ENCODE results near the gene ZFAND3.

ZFAND3 gene

GRCh38 chr6:38153076-38153797, 333.7 kb downstream of the ZFAND3 start:
- no peaks in the 10 kb centered on the region for H3K27me3 ChIP-seq (replicated peaks; ENCODE audit: insufficient read depth, low read length)
- no peaks in the 10 kb centered on the region for H4K20me1 ChIP-seq (ENCODE audit: insufficient read depth, low read length)
- H2AFZ ChIP-seq (ENCODE audit: low read length) = no peak overlapping the region
- TF ChIP-seq CTCF (IDR thresholded peaks at IDR 0.05; ENCODE audit: low read length) (no peak), EZH2phosphoT487 (IDR thresholded peaks at IDR 0.05; ENCODE audit: low read length) (no peak), EZH2 (optimal IDR thresholded peaks at IDR 0.05; ENCODE audit: low read depth, low read length) (no peak)
- H3K9me3 ChIP-seq (replicated peaks; ENCODE audit: insufficient read depth, low read length) = no peaks in the 10 kb centered on the region
- H3K4me2 ChIP-seq (ENCODE audit: low read depth, low read length) = no peak overlapping the region
- H3K9me2 ChIP-seq (replicated peaks; ENCODE audit: insufficient read depth, low read length) = no peaks in the 10 kb centered on the region
- DNase-seq = no peak
- H3K27ac ChIP-seq (ENCODE audit: low read length) = no peak overlapping the region
- no peak overlapping the region for H3K9ac ChIP-seq (ENCODE audit: low read length)
- no peaks in the 10 kb centered on the region for H3K4me1 ChIP-seq (ENCODE audit: low read length)
- H3K4me3 ChIP-seq (ENCODE audit: low read length) = no peak overlapping the region
- no peaks in the 10 kb centered on the region for H3K36me3 ChIP-seq (replicated peaks; ENCODE audit: insufficient read depth, low read length)
- H3F3A ChIP-seq (ENCODE audit: insufficient read depth, low read length) = no peaks in the 10 kb centered on the region
- H3K79me2 ChIP-seq (ENCODE audit: low read length) = no peaks in the 10 kb centered on the region

- Histone ChIP-seq H4K20me1 (ENCODE audit: insufficient read depth, low read length) (no peaks in the 10 kb centered on the region), H3K79me2 (ENCODE audit: low read length) (no peaks in the 10 kb centered on the region), H3K27ac (ENCODE audit: low read length) (no peak overlapping the region), H3K4me3 (ENCODE audit: low read length) (no peak overlapping the region), H2AFZ (ENCODE audit: low read length) (no peak overlapping the region), H3K9me2 (replicated peaks; ENCODE audit: insufficient read depth, low read length) (no peaks in the 10 kb centered on the region), H3K36me3 (replicated peaks; ENCODE audit: insufficient read depth, low read length) (no peaks in the 10 kb centered on the region), H3K27me3 (replicated peaks; ENCODE audit: insufficient read depth, low read length) (no peaks in the 10 kb centered on the region), H3K4me1 (ENCODE audit: low read length) (no peaks in the 10 kb centered on the region), H3F3A (ENCODE audit: insufficient read depth, low read length) (no peaks in the 10 kb centered on the region), H3K9me3 (replicated peaks; ENCODE audit: insufficient read depth, low read length) (no peaks in the 10 kb centered on the region), H3K4me2 (ENCODE audit: low read depth, low read length) (no peak overlapping the region), H3K9ac (ENCODE audit: low read length) (no peak overlapping the region)
- no peak for TF ChIP-seq CTCF (IDR thresholded peaks at IDR 0.05; ENCODE audit: low read length)
- no peak for TF ChIP-seq EZH2 (optimal IDR thresholded peaks at IDR 0.05; ENCODE audit: low read depth, low read length)
- TF ChIP-seq EZH2phosphoT487 (IDR thresholded peaks at IDR 0.05; ENCODE audit: low read length) = no peak
- DNase-seq = no peak
These were observed 334.3 kb downstream of the ZFAND3 start for GRCh38 chr6:38153798-38154345.

GRCh38 chr6:38154731-38155130, 335.2 kb downstream of the ZFAND3 start:
- Histone ChIP-seq H3K79me2 (ENCODE audit: low read length) (no peaks in the 10 kb centered on the region), H3K9me3 (replicated peaks; ENCODE audit: insufficient read depth, low read length) (no peaks in the 10 kb centered on the region), H3K4me3 (ENCODE audit: low read length) (no peak overlapping the region), H2AFZ (ENCODE audit: low read length) (no peak overlapping the region), H3K4me2 (ENCODE audit: low read depth, low read length) (no peak overlapping the region), H4K20me1 (ENCODE audit: insufficient read depth, low read length) (no peaks in the 10 kb centered on the region), H3K4me1 (ENCODE audit: low read length) (no peaks in the 10 kb centered on the region), H3K36me3 (replicated peaks; ENCODE audit: insufficient read depth, low read length) (no peaks in the 10 kb centered on the region), H3K9ac (ENCODE audit: low read length) (no peak overlapping the region), H3F3A (ENCODE audit: insufficient read depth, low read length) (no peaks in the 10 kb centered on the region), H3K27ac (ENCODE audit: low read length) (no peak overlapping the region), H3K27me3 (replicated peaks; ENCODE audit: insufficient read depth, low read length) (no peaks in the 10 kb centered on the region), H3K9me2 (replicated peaks; ENCODE audit: insufficient read depth, low read length) (no peaks in the 10 kb centered on the region)
- TF ChIP-seq CTCF (IDR thresholded peaks at IDR 0.05; ENCODE audit: low read length) (no peak), EZH2phosphoT487 (IDR thresholded peaks at IDR 0.05; ENCODE audit: low read length) (no peak), EZH2 (optimal IDR thresholded peaks at IDR 0.05; ENCODE audit: low read depth, low read length) (no peak)
- DNase-seq = no peak
